ENCODE data around the gene COL4A2.
A peak's percentile ranks its signal among the peaks of the same experiment; 100 is the strongest.

Gene COL4A2

DNA sequence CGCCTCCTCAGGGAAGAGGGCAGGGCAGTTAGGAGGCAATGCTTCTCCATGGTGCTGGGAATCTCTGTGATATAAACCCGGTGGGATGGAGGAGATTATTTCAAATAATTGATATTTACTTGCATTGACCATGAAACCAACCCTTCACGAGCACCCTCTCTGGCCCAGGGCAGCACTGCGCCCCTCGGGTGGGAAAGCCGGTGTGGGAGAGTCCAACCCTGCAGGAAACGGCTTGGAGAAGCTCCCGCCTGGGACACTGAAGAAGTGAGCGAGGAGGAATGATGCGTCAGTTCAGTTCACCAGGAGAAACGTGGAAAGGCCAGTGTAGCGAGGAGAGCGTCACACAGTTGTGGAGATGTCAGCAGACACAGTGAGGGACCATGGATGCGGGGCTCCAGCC lies 99.9 kb downstream of the COL4A2 start:
- DNase-seq = no peak

GRCh38 chr13:110407531-110407930 lies 100.4 kb downstream of the COL4A2 start:
- DNase-seq = no peak

DNA sequence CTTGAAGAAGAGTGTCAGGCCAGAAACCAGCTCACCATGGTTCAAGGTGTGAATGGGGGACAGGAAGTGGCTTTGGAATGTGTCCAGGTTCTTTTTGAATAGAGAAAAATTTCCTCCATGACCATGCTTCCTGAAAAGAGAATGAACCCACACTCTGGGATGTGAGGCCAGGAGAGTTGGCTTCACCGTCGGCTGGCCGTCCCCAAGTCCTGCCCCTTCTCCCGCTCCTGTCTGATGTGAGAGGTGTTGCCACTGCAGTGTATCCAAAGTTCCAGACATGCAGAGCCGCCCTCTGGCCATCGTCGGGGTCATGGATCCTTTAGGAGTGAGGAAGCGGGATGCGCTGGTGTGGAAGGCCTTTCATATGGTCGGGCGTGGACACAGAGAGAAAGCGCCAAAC lies 101.2 kb downstream of the COL4A2 start:
- no peak for DNase-seq

DNA sequence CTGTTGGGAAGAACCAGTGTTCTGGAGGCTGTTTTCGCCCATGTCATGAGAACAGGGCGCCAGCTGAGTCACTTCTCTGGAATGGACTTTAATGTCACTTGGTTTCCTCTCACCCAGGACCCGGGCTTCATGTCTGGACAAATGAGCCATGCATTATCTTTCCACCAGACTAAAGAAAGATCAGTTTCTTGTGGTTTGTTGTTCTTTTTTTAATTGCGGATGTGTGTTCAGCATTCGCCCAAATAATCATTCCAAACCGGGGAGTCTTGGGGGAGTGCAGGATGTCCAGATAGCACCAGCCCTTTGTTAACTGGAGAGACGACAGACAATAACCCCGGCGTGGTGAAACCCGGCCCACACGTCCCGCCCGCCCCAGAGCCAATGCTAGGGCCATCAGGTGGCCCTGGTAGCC lies 102.5 kb downstream of the COL4A2 start:
- peak; percentile 25 for DNase-seq

- no peak for DNase-seq
Measured at GRCh38 chr13:110410000-110410399, 102.9 kb downstream of the COL4A2 start.

GRCh38 chr13:110410936-110411687 lies 104.0 kb downstream of the COL4A2 start:
- no peak for DNase-seq

GRCh38 chr13:110411688-110412059 lies 104.6 kb downstream of the COL4A2 start:
- DNase-seq = no peak

DNA sequence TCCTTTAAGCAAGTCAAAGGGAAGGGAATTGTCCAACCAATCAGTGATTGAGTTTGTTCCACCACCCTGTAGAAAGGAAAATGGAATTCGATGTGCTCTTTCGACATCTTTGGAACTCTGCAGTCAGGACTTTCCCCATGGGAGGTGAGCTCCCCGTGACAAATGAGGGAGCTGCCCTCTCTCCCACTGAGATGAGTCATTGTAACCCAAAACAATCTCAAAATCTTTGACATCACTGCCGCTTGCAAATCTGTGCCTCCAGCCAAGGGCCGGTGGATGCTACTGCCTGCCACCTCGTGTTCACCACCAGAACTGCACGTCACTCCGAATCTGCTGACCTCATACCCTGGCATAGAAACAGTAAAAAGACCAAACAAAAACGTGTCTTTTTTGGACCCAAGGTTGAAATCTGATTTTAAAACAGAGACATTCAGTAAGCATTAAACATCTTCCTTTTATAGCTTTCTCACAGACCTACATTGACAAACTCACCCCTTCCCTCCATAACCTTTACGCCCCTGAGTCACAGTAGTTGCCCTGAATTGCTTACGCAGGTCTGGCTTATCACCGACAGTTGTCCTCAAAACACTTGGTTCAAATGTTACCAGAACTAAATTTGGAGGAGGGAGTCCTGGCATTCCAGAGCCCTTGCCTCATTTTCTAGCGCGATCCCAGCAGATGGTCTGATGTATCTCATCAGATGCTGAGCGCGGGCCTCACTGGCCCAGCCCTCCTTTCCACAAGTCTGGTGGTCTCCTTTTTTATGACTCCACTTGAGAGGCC lies 105.2 kb downstream of the COL4A2 start:
- DNase-seq = peak; percentile 90

DNA sequence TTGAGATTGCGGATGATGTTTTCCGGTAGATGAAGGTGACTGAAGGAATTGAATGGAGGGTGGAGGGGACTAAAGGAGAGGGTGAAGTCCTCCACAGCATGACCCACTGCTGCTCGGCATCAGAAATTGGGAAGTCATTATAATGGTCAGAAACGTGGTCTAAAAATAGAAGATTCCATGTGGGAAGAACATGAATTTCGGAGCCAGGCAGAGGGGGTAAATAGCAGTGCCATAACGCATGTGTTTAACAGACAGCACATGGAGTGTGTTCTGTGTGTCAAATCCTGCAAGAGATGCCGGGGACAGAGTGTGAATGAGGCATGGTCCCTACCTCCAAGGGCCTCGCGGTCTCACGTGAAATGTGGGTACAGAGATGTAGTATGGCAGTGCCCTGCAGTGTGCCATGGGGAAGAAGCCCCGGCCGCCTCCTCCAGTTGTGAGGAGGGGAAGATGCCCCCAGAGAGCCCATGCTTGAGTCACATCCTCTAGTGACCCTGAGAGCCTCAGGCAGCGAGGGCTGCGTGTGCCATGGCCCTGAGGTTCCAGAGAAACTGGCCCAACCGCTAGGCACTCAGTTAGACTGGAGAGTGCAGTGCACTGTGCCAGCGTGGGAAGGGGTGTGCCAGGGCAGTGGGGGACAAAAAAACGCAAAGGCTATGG lies 106.1 kb downstream of the COL4A2 start:
- no peak for DNase-seq

- DNase-seq = no peak
Measured at GRCh38 chr13:110413676-110414040, 106.6 kb downstream of the COL4A2 start.

- DNase-seq = no peak
Measured at GRCh38 chr13:110414283-110414682, 107.2 kb downstream of the COL4A2 start.

GRCh38 chr13:110414931-110415330 lies 107.8 kb downstream of the COL4A2 start:
- DNase-seq = no peak

DNA sequence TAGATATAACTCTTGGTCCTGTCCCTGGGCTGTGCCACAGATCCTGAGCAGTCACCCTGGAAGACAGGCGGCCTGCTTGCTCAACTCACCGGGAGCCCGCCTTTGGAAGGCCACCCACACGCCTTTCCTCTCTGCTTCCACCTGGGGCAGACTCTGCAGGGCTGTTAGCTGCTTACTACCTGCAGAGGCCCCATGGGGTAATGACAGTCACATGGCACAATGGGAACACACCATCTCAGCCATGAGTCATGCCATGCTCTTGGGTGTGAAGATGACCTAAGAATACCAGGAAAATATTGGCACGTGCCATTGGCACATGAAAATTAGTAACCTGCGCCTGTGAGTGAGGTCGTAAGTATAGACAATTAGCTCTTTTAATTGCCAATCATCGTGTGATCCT lies 108.6 kb downstream of the COL4A2 start:
- DNase-seq = no peak

DNA sequence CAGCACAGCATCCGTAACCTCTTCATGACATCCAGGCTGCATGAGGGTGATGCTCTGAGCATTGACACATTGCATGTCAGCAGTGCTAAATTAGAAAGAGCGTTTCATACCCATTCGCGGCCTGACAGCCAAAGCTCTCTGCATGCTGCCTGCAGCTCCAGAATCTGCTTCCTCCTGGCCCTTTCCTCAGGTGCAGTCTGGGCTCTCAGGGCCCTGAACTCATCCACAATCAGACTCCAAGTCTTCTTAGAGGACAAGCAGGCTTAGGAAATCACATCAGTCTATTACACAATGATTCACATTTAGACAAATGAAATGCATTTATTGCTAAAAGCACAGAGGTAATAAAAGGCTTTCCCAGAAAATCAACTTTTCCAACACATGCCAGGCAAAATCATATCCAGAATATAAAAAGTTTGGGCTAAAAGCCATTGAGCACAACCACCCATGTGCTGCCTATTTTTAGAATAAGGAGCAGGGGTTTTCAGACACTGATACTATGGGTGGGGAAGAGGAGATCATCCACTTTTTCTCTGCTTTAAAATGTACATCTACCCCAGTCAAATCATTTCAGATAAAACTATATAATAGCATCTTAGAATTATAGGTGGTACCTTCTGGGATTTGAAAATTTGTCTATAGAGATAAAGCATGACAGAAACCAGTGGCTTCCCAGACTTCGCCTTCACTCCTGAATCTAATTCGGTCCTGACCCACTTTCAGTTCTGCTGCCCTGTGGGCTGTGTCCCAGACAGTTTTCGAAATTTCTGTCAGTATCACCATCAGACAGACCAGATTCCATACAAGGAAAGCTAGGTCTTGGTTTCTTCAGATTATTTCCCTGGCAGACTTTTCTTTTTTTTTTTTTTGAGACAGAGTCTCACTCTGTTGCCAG lies 109.3 kb downstream of the COL4A2 start:
- DNase-seq = no peak

DNA sequence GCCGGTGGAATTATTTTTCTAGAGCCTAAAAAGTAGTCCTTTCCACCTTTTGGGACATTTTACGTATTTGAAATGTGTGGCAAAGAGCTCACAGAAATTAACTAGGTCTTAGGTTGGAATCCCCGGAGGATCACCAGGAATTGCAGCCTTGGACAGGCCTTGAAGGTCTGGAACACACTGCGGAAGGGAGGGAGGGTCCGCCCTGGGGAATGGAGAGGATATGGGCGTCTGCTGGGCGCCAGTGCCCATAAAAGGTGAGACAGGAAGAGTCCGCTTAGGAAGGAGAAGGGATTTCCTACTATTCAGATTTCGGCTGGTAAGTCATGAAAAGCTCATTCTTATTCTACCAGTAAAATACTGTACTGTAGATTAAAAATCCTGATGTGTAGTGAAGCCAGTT lies 111.9 kb downstream of the COL4A2 start:
- DNase-seq = no peak

GRCh38 chr13:110419381-110419791 lies 112.3 kb downstream of the COL4A2 start:
- no peak for DNase-seq

DNA sequence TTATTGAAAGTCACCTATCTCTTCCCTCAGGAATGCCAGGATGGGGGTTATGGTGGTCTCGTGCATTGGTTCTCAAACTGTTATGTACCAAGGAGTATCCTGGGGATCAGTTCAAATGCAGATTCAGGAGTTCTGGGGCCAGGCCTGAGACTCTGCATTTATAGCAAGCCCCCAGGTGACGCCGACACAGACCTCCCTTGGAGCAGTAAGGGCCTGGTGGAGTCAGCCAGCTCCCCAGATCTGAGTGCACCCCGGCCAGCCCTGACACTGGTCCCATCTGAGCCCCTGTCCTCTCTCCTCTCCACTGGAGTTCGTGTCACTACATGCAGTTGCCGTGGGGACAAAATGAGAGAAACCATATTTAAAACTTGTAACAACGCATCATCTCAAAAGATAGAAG lies 112.9 kb downstream of the COL4A2 start:
- no peak for DNase-seq

DNA sequence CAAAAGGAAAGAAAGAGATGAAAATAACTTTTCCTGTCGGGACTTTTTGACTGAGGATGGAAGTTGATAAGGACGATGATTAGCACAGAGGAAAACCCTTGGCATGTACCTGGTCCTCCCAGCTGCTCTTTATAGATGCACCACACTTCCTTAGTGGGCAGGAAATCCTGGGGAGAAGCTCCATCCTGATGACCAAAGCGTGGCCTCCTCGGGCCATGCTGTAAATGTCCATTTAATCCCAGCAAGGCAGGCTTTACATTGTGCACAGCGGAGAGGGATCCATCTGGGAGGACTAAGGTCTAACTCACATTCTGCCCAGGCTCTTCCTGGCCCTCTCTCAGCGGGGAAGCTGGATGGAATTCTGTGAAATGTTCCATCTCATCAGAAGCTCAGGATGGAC lies 113.5 kb downstream of the COL4A2 start:
- no peak for DNase-seq

- no peak for DNase-seq
Measured at GRCh38 chr13:110421061-110421460, 114.0 kb downstream of the COL4A2 start.

GRCh38 chr13:110421696-110422385 lies 114.8 kb downstream of the COL4A2 start:
- no peak for DNase-seq

GRCh38 chr13:110422913-110423688 lies 116.0 kb downstream of the COL4A2 start:
- DNase-seq = no peak
